ENCODE results near the gene PROM2.

PROM2 gene

GRCh38 chr2:95333888-95334338, 59.7 kb downstream of the PROM2 start:
- TF ChIP-seq ZNF274 (IDR thresholded peaks at IDR 0.05; ENCODE audit: low read depth, low read length), result no peak
- H3K4me3 ChIP-seq (ENCODE audit: low read length), result no peak overlapping the region

GRCh38 chr2:95334916-95335641, 60.8 kb downstream of the PROM2 start:
- H3K4me3 ChIP-seq (ENCODE audit: low read length), result no peak overlapping the region
- no peak for TF ChIP-seq ZNF274 (IDR thresholded peaks at IDR 0.05; ENCODE audit: low read depth, low read length)

DNA sequence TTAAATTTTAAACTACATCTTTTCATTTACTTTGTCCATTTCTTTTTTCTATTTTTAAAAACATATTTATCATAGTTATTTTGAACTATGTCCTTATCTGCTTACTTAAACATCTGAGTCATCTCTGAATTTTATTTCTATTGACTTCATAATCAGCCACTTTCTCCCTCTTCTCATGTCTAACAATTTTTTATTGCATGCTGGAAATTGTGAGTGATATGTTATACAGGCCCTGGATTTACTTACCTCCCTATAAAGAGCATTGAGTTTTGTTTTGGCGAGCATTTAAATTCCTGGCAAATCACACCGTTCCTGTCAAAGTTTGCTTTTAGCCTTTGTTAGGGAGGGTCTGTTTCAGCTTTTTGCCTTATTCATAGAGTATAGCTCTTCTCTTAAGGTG, 62.2 kb downstream of the PROM2 start:
- TF ChIP-seq ZNF274 (IDR thresholded peaks at IDR 0.05; ENCODE audit: low read depth, low read length), result no peak
- no peak overlapping the region for H3K4me3 ChIP-seq (ENCODE audit: low read length)

DNA sequence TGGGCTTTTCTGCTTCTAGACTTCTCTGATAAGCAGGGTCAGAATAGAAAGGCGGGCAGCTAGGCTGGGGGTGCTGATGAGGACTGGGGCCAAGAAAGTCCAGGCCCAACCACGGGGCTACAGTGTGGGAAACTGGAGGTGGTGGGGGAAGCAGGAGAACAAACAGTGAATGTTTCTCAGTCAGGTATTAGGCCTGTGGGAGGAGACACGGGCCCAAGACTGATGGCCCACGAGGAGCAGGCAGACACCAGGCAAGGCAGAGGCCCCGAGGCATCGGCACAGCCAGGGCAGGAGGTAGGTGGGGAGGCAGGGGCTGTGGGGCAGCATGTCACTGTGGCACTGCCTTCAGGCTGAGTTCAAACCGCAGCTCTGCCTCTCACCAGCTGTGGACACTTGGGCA, 63.6 kb downstream of the PROM2 start:
- no peak for TF ChIP-seq ZNF274 (IDR thresholded peaks at IDR 0.05; ENCODE audit: low read depth, low read length)

More for the DNA sequence above, 63.6 kb downstream of the PROM2 start:
- H3K4me3 ChIP-seq (ENCODE audit: low read length), result no peak overlapping the region
